AG04450 (cell line): ENCODE results near the gene SH3D19. TPM values are rescaled to one million over a fixed set of nuclear protein-coding genes. Genes with fewer than 3 reads are reported as not detected.

Experiments
- CTCF ChIA-PET: fragments of 300-600, 350-600 bp; formaldehyde crosslinking; extraction: SDS; loops from one replicate; lab custom pipeline; 2022; ENCODE audit warnings: antibody characterized with exemption, inconsistent platforms; lab: Charles Lee
- POLR2A ChIA-PET: fragments of 350-600 bp; formaldehyde crosslinking; extraction: SDS; loops from one replicate; lab custom pipeline; 2021; ENCODE audit warnings: antibody characterized with exemption, inconsistent platforms; lab: Yijun Ruan, JAX
- DNase-seq: peaks from one replicate; pipeline ENCODE4 v3.0.0-alpha.2; 2011; ENCODE audit warnings: low read depth, low spot score
- H3K27ac ChIP-seq: one replicate; pipeline ENCODE4 v1.5.1; 2012; ENCODE audit warnings: low read depth, low read length, control low read depth
- H3K27me3 ChIP-seq: one replicate; pipeline ENCODE4 v1.6.0; 2012; ENCODE audit warnings: low read length; ENCODE audit not compliant: control insufficient read depth, insufficient read depth
- H3K4me3 ChIP-seq: 2 replicates; pipeline ENCODE4 v1.5.1; 2011; ENCODE audit warnings: mild to moderate bottlenecking, low read depth, low read length, control low read depth
- H3K9me3 ChIP-seq: 2 replicates; pipeline ENCODE4 v1.5.1; 2012; ENCODE audit warnings: low read length; ENCODE audit not compliant: control insufficient read depth, insufficient read depth
- polyA plus RNA-seq: library from polyadenylated mRNA; depleted of rRNA; stranded (reverse); fragments of >200 nt; gene quantifications from 2 replicates; pipeline ENCODE4 v1.2.3, GENCODE V29; 2011
- TF ChIP-seq, protein P1 (sequence below): IDR thresholded peaks from 2 replicates; pipeline ENCODE4 v1.5.1; 2011; ENCODE audit warnings: low read depth, low read length, control low read depth, inconsistent platforms

Gene SH3D19
- polyA plus RNA-seq, 1 experiment, result 32.6 TPM

DNA sequence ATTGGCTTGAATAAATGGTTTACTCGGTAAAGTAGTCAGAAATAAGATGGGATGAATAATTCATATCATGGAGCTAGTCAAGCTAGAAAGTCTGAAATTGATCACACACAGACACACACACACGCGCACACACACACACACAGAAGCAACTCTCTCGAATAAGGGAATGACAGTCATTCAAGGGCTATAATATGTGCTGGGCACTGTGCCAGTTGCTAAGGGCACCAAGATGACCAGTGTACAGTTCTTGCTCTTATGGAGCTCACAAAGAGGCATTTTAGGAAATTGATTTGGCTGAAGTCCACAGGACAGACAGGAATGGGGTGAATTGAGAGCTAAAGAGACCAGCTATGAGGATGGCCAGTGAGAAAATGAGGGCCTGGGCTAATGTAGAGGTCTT lies 34.2 kb upstream of the SH3D19 start:
- H3K27ac ChIP-seq, result no peak overlapping the region
- no peaks in the 10 kb centered on the region for H3K9me3 ChIP-seq
- TF ChIP-seq, protein P1, sequence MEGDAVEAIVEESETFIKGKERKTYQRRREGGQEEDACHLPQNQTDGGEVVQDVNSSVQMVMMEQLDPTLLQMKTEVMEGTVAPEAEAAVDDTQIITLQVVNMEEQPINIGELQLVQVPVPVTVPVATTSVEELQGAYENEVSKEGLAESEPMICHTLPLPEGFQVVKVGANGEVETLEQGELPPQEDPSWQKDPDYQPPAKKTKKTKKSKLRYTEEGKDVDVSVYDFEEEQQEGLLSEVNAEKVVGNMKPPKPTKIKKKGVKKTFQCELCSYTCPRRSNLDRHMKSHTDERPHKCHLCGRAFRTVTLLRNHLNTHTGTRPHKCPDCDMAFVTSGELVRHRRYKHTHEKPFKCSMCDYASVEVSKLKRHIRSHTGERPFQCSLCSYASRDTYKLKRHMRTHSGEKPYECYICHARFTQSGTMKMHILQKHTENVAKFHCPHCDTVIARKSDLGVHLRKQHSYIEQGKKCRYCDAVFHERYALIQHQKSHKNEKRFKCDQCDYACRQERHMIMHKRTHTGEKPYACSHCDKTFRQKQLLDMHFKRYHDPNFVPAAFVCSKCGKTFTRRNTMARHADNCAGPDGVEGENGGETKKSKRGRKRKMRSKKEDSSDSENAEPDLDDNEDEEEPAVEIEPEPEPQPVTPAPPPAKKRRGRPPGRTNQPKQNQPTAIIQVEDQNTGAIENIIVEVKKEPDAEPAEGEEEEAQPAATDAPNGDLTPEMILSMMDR, result no peak
- H3K4me3 ChIP-seq, result no peak overlapping the region
- H3K27me3 ChIP-seq, result peaks cover 2% of the 10 kb centered on the region
- CTCF ChIA-PET, result interaction anchor here (1.7 to 2.5 kb wide), 2 partner anchors 242 to 253 kb away, joined by 7 to 20 read pairs; no protein-coding TSS in a partner anchor
- no peak for DNase-seq
- POLR2A ChIA-PET, result no interaction called here

DNA sequence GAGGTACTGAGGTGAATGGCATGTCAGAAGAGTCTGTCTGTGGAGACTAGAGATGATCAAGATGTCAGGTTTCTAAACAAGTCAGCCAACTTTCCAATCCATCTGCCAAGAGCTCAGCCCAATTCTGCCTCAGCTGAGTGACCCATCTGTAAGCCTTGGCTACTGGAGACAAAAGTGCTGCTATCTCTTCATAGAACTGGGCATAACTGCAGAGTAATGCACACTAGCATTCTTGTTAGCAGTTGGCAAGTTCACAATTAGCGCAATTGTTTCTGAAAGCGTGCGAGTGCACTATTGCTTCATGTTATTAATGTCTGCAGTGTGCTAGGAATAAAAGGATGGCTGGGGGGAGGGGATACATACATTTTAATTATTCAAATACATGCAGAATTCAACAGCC lies 32.9 kb upstream of the SH3D19 start:
- TF ChIP-seq, protein P1, result no peak
- POLR2A ChIA-PET, result no interaction called here
- no peak for DNase-seq
- Histone ChIP-seq H3K4me3 (no peak overlapping the region), H3K27ac (no peak overlapping the region), H3K27me3 (peaks cover 2% of the 10 kb centered on the region), H3K9me3 (no peaks in the 10 kb centered on the region)
- CTCF ChIA-PET, result no interaction called here

DNA sequence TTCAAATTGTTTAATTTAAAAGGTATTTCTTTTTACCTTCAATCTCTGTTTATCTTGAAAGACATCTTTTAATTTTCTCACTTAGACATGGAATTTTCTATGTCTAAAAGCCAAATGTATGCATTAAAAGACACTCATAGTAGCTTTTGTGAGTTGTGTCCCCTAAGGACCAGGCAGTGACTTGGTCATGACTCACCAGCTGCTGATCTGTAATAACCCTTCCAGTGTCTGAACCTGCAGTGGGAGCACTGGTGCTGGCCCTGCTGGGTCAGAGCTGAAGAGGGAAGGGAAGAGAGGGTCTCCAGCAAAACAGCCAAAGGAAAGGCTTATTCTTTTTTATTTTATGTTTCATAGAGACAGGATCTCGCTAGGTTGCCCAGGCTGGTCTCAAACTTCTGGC lies 31.1 kb upstream of the SH3D19 start:
- ChIA-PET POLR2A (no interaction called here), CTCF (interaction anchor here (0.6 kb wide), 1 partner anchor 91 kb away, joined by 5 read pairs; no protein-coding TSS in a partner anchor)
- Histone ChIP-seq H3K27me3 (peaks cover 2% of the 10 kb centered on the region), H3K9me3 (no peaks in the 10 kb centered on the region), H3K4me3 (no peak overlapping the region), H3K27ac (no peak overlapping the region)
- no peak for DNase-seq
- TF ChIP-seq, protein P1, result no peak

DNA sequence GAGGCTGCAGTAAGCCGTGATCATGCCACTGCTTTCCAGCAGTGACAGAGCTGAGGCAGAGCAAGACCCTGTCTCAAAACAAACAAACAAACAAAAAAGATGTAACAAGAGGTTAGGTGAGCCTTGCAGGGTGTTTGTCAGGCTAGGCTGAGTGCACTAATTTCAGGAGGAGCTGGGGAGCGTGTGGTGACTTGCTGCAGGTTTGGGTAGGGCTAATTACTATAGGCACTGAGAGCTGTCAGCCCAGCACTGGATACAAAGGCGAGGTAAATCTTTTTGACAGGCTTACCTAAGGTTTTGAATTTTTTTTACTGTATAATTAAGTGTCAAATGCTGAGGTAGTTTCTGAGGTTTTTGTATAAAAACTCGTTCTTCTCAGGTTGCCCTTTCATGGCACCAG lies 29.8 kb upstream of the SH3D19 start:
- Histone ChIP-seq H3K9me3 (no peaks in the 10 kb centered on the region), H3K4me3 (no peak overlapping the region), H3K27ac (no peak overlapping the region), H3K27me3 (peaks cover 5% of the 10 kb centered on the region)
- TF ChIP-seq, protein P1, result no peak
- ChIA-PET CTCF (no interaction called here), POLR2A (no interaction called here)
- no peak for DNase-seq

DNA sequence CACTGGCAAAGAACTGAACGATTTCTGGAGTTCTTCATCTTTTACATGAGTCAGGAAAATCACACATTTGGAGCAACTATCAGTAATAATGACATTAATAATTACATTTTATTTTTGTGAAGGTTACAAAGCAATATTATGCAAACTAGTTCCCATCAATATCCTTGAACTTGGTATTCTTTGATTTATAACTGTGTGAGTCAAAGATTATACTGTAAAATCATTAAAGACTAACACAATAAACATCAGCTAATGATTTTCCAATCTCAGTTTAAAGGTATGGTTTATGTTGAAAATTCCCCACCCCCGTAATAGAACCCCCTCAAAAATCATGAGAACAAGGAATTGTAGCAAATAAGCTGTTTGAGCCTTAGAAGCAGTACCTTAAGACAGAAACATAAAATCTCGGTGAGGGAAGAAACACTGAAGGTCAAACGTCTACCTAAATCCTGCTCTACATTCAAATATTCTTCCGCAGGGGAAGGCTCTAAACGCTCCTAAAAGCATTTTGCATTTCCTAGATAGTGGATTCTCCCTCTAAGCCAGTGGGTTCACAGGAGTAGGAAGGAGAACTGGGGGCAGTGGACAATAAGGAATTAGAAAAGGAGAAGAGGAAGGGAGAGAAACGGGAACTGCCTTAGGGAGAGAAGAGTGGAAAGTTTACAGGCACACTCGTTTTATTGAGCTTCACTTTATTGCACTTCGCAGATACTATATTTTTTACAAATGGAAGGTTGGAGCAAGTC lies 22.3 kb upstream of the SH3D19 start:
- TF ChIP-seq, protein P1, result no peak
- peaks cover 16% of the 10 kb centered on the region for H3K27me3 ChIP-seq
- H3K4me3 ChIP-seq, result no peak overlapping the region
- ChIA-PET CTCF (interaction anchor here (0.6 kb wide), 1 partner anchor 138 kb away, joined by 3 read pairs; no protein-coding TSS in a partner anchor), POLR2A (no interaction called here)
- H3K27ac ChIP-seq, result no peak overlapping the region
- no peak for DNase-seq
- no peaks in the 10 kb centered on the region for H3K9me3 ChIP-seq
